ENCODE data around the gene DENND1A. TPM values are rescaled to one million over a fixed set of nuclear protein-coding genes. Genes with fewer than 3 reads are reported as not detected.
A peak's percentile ranks its signal among the peaks of the same experiment; 100 is the strongest.
"Not testable (repeated sequence)": the region's sequence is repeated elsewhere in the genome, so short reads cannot be mapped to it uniquely, and the experiment has no call there.

The DENND1A gene
- polyA plus RNA-seq, 3 donors from 2014 or later = 2.6 to 7.5 (median 3.4) TPM

DNA sequence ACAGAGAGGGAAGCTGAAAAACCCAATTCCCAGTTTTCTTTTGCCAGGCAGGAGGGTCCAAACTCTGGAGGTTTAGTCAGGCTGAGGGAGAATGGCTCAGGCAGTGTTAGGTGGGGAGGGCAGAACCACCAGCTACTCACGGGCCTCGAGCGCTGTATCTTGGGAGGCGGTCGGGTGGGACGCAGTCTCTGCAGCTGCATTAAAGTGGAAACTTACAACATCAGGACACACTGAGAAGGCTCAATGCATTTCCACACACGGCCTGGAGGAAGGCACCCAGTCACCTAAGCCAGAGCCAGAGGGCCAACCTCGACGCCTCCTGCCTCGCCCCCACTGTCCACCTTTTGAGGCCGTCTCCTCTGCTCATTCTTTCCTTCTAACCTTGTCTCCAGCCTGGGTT lies 518.3 kb downstream of the DENND1A start:
- H3K9me3 Mint-ChIP-seq = no peaks in the 10 kb centered on the region
- peaks cover 4 to 8% (median 5%) of the 10 kb centered on the region in 3 donors for H3K36me3 Mint-ChIP-seq
- peaks cover 0 to 2% (median 0%) of the 10 kb centered on the region in 3 donors for H3K27me3 Mint-ChIP-seq (ENCODE audit: low read depth in 3 of 3)
- H3K27ac Mint-ChIP-seq = no peak overlapping the region
- no peaks in the 10 kb centered on the region for H3K4me1 Mint-ChIP-seq
- no peak overlapping the region for H3K4me3 Mint-ChIP-seq
- DNase-seq = no peak

DNA sequence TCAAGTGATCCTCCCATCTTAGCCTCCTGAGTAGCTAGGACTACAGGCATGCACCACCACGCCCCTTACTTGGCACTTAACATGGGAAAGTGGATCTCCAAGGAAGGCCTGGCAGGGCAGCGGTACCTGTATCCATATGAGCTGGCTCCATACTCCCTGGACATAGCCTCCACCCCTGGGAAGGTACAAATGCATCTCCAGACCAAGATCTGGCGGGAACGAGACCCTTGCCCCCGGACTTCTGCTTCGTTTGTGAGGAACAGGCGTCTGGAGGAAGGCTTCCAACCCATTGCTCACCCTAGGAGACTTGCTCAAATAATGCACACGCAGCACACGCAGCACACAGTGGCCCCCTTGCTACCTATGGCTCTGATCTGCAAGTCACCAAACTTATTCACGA lies 518.7 kb downstream of the DENND1A start:
- H3K4me1 Mint-ChIP-seq = no peaks in the 10 kb centered on the region
- H3K9me3 Mint-ChIP-seq = no peaks in the 10 kb centered on the region
- H3K4me3 Mint-ChIP-seq = no peak overlapping the region
- H3K36me3 Mint-ChIP-seq = peaks cover 0 to 4% (median under 1%) of the 10 kb centered on the region in 3 donors
- H3K27ac Mint-ChIP-seq = no peak overlapping the region
- peaks cover 0 to 2% (median 0%) of the 10 kb centered on the region in 3 donors for H3K27me3 Mint-ChIP-seq (ENCODE audit: low read depth in 3 of 3)
- DNase-seq = no peak

DNA sequence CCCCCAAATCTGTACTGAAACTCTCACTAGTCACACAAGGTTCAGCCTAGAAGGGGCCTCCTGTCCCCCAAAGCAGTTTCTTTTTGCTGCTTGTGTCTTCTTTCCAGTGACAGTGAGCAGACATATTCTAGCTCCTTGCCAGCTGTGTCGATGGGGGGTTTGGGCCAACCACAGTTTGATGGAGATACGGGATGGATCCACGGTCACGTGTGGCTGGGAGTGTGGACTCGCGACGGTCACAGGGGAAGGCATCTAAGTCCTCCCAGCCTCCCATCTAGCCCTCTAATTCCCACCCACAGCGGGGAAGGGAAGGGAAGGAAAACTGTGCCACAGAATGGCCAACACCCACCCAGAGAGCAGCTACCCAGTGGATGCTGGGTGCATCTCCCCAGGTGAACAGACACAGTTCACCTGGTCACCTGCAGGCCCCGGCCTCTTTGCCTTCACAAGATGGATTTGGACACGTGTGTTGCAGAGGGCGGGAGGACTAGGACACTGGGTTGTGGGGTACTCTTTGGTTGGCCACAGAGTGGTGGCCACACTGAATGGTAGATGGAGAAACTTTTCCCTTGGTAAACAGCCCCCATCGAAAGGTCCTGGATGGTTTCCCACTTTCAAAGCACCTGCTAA lies 519.5 kb downstream of the DENND1A start:
- Mint-ChIP-seq H3K9me3 (no peaks in the 10 kb centered on the region), H3K27ac (no peak overlapping the region), H3K4me1 (no peaks in the 10 kb centered on the region), H3K27me3 (ENCODE audit: low read depth in 3 of 3) (peaks cover 0 to 2% (median 0%) of the 10 kb centered on the region in 3 donors), H3K36me3 (peaks cover 0 to 4% (median 0%) of the 10 kb centered on the region in 3 donors), H3K4me3 (no peak overlapping the region)
- DNase-seq = no peak

DNA sequence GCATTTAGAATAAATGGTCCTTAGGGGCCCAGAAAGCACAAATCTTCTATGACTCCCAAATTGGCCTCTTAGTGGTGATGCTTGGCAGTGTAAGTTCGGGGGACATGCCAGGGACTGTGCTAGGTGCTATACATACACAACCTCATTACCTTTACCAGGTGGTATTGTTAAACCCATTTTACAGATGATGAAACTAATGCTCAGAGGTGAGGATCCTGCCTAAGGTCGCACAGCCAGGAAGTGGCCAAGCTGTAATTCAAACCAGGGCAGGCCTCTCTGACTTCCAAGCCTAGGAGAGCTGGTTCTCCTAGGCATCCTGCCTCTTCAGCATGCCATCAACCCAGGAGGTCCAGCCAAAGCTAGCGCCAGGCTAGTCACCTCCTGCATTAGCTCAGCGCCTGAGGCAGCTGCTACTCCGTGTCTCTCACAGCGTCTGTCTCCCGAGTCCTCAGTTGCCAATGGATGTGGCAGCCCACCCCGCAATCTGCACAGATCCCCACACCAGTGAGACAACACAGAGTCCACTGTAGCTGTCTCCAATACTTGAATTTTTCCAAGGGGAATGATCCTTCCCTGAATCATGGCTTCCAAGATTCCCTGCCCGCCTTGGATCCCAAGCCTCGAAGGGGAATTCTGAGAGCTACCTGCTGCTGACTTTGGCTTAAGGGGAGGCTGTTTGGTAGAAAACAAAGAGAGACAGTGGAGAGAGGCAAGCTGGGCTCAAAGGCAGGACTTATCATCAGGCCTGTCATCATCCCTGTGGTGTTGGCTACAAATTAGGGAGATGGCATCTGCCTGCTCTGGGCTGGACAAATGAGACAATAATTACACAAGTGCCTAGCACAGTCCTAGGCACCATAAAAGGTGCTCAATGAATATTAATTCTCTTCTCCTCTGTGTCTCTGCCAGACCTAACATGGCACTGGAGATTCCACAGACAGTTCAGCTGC lies 521.3 kb downstream of the DENND1A start:
- no peak overlapping the region for H3K27ac Mint-ChIP-seq
- H3K4me3 Mint-ChIP-seq = no peak overlapping the region
- H3K27me3 Mint-ChIP-seq (ENCODE audit: low read depth in 3 of 3) = no peaks in the 10 kb centered on the region
- H3K9me3 Mint-ChIP-seq = no peaks in the 10 kb centered on the region
- no peaks in the 10 kb centered on the region for H3K36me3 Mint-ChIP-seq
- no peak for DNase-seq
- H3K4me1 Mint-ChIP-seq = no peaks in the 10 kb centered on the region

DNA sequence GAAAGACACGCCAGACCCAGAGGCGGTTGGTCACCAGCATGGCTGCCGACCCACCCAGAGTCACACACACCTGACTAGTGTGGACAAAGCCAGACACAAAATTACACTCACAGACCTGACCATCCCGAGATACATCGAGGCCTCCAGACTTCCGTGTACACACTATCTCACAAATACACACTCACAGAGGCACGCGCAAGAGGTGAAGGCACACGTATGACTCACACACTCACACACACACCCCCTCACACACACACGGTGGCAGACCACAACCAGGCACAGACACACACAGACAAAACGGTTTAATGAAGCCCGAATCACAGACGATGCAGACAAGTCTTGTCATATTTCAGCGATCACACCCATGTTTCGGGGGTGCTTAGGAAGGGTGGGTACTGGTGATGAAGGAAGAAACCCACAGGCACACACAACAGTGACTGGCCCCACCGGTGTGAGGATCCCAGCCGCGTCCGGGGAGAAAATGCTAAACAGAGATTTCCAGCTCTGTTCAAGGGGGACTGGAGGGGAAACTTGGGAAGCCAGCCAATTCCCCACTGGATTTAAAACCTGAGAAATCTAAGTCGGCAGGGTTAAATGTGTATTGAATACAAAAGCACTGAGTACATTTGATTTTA lies 522.6 kb downstream of the DENND1A start:
- Mint-ChIP-seq H3K4me3 (no peak overlapping the region), H3K27ac (no peak overlapping the region), H3K4me1 (no peaks in the 10 kb centered on the region), H3K36me3 (no peaks in the 10 kb centered on the region), H3K27me3 (ENCODE audit: low read depth in 3 of 3) (no peaks in the 10 kb centered on the region), H3K9me3 (no peaks in the 10 kb centered on the region)
- no peak for DNase-seq

DNA sequence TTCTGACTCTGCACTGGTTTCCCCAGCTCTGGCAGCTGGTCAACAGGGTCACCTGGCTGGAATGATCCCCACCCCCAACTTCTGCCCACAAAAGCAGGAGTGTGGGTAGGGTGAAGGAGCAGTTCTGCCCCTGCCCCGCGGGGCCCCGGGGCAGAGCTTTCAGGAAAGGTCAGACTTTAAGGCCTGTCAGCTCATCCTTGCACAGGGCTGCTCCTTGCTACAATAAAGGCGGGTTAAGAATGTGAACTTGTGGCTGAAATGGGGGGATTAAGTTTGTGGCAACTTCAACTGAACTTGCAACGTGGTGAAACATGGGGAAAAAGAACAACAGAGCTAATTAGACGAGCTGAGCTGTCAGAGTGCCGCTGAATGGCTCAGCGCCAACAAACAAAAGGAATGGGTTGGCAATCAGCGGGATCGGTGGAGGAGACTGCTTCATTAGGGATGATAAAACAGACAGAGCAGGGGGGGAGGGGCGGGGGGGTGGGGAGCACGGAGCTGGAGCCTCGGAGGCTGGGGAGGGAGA lies 523.2 kb downstream of the DENND1A start:
- Mint-ChIP-seq H3K27ac (no peak overlapping the region), H3K36me3 (no peaks in the 10 kb centered on the region), H3K27me3 (ENCODE audit: low read depth in 3 of 3) (no peaks in the 10 kb centered on the region), H3K9me3 (no peaks in the 10 kb centered on the region), H3K4me3 (no peak overlapping the region), H3K4me1 (no peaks in the 10 kb centered on the region)
- DNase-seq = no peak

DNA sequence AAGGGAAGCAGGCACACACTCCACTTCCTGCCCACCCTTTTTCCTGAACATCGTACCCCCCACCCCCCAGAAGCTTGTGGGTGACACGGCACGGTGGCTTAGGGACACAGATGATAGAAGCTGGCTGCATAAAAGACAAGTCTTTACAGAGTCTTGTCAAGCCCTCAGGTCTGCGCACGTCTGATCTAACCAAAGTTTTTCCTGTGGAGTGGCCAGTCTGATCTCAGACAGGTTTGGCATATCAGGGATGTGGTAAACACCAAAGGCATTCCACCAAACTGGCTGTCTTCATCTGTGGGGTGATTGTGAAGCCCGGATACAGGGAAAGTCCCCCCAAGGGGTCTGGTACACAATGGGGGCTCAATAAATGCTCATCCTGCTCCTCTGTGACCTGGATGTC lies 523.9 kb downstream of the DENND1A start:
- Mint-ChIP-seq H3K27me3 (ENCODE audit: low read depth in 3 of 3) (no peaks in the 10 kb centered on the region), H3K27ac (no peak overlapping the region)

DNA sequence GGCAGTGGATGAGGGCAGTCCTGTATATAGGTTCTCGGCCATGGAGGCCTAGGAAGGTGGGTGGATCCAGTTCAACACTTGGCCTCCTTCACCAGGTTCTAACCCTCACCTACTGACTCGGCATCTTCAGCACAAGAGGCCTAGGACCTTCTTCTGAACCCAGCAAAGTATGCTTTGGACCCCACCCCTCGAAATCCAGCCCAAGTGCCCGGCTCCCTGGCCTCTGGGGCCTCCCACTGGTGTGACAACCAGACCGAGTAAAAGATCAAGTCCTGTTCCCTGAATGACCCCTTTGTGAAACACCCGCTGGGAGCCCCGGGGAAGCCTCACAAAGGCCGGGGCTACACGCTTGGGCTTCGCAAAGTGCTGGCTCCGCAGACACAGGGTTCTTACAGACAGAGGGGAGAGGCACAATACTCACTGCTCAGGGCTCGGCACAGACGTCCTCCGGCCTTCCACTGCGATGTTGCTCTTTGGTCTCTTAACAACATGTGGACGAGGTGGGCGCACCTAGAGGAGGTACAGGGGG lies 526.9 kb downstream of the DENND1A start:
- DNase-seq = no peak
- no peaks in the 10 kb centered on the region for H3K9me3 Mint-ChIP-seq
- H3K4me1 Mint-ChIP-seq = no peaks in the 10 kb centered on the region
- H3K4me3 Mint-ChIP-seq = no peak overlapping the region
- no peaks in the 10 kb centered on the region for H3K27me3 Mint-ChIP-seq (ENCODE audit: low read depth in 3 of 3)
- H3K27ac Mint-ChIP-seq = peak overlapping the region in 1 of 6 donors; percentile 19
- H3K36me3 Mint-ChIP-seq = peaks cover 0 to 4% (median 0%) of the 10 kb centered on the region in 3 donors

More for the DNA sequence above, 523.9 kb downstream of the DENND1A start:
- Mint-ChIP-seq H3K4me3 (no peak overlapping the region), H3K36me3 (no peaks in the 10 kb centered on the region), H3K9me3 (no peaks in the 10 kb centered on the region), H3K4me1 (no peaks in the 10 kb centered on the region)
- DNase-seq = no peak

DNA sequence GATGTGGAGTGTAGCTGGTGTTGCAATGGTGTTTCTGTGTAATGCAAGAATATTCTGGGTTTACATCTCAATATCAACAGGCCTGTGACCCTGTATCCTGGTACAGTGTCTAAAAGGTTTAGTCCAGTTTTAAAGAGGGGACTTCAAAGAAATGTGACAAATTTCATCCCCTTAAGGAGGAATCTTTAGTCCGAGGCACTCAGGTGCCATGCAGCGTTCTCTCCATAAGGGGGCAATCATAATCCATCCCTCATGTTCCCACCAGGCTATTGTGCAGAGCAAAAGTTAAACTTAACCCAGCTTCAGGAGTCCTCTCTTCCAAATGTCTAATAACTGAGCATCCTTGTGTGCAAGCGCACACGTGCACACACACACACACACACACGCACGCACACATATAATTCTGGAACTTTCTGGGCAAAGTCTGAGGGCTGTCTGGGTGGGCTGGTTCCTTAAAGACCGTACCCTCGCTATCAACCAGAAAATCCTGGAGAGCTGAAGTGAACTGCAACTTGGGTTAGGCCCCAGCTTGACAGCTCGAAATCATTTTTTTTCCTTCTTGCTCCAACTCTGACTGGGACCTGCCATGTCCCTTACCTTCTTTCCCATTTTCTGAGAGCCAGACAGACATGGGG lies 527.9 kb downstream of the DENND1A start:
- Mint-ChIP-seq H3K27ac (no peak overlapping the region), H3K27me3 (ENCODE audit: low read depth in 3 of 3) (peaks cover 0 to under 1% (median 0%) of the 10 kb centered on the region in 3 donors), H3K4me3 (no peak overlapping the region), H3K9me3 (no peaks in the 10 kb centered on the region), H3K4me1 (no peaks in the 10 kb centered on the region), H3K36me3 (peaks cover 0 to 4% (median 0%) of the 10 kb centered on the region in 3 donors)
- DNase-seq = no peak

DNA sequence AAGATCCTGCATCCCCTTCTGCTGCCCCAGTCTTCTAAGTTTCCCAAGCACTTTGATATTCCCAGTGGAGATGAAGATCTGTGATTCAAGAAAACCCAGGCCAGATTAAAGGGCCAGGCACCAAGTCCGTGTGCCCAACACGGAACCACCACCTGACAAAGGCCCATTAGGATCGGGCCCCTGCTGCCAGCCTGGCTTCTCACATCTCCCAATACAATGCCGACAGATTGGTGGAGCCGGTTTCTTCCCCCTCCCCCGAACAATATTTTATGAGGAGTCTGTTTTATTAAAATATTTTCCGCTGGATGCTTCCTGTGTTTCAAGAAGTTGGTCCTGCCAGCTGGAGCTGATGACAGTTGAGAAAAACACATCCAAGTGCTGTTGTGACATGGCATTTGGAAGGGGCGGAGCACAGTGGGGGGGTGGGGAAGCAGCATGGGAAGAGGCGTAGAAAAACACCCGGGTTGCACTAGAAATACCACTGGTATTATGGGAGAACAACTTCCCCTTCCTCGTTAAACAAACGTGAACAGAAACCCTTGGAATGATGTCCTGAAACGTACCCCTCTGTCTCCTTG lies 528.9 kb downstream of the DENND1A start:
- Mint-ChIP-seq H3K9me3 (no peaks in the 10 kb centered on the region), H3K27me3 (ENCODE audit: low read depth in 3 of 3) (peaks cover 0 to 1% (median 1%) of the 10 kb centered on the region in 3 donors), H3K36me3 (peaks cover 0 to 4% (median 0%) of the 10 kb centered on the region in 3 donors), H3K4me3 (no peak overlapping the region), H3K4me1 (no peaks in the 10 kb centered on the region), H3K27ac (no peak overlapping the region)
- no peak for DNase-seq

DNA sequence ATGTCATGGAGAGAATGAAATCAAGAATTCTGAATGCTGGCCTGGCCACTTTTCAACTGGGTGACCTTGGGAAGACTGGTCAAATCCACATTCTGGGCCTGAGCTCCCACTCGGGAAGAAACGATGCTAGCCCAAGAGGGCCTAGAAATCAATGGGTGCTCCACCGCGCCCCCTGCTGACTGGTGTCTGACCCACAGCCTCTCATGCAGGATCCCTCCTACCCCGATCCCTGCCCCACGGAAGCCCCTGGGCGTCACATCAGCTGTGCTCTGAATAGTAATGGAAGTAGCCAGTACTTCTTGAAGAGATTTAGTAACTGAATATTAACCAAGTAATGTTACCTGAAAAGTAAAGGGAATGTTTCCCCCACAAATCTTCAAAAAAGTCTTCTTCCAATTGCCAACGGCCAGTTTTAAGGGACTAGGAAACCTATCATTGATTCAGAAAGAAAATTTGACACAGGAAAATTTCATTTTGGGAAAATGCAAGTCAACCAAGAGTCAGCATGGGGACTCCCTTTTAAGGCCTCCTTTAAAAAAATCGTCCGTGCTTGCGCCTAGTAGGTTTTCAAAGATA lies 530.0 kb downstream of the DENND1A start:
- no peak overlapping the region for H3K4me3 Mint-ChIP-seq
- H3K9me3 Mint-ChIP-seq = no peaks in the 10 kb centered on the region
- peaks cover under 1 to 2% (median 1%) of the 10 kb centered on the region in 3 donors for H3K27me3 Mint-ChIP-seq (ENCODE audit: low read depth in 3 of 3)
- H3K27ac Mint-ChIP-seq = no peak overlapping the region
- peaks cover 0 to 4% (median 0%) of the 10 kb centered on the region in 3 donors for H3K36me3 Mint-ChIP-seq
- no peaks in the 10 kb centered on the region for H3K4me1 Mint-ChIP-seq
- no peak for DNase-seq

DNA sequence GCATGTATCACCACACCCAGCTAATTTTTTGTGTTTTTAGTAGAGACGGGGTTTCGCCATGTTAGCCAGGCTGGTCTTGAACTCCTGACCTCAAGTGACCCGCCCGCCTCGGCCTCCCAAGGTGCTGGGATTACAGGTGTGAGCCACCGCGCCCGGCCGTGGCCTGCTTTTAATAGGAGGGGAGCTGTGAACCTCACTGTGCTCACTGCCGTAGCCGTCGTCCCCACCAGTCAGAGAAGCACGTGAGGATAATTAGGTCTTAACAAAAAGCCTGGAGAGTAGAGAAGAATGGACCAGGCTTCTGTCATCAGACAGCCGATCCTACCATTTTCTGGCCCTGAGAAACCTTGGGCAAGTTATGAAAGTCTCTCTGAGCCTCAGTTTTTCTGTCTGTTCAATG lies 531.0 kb downstream of the DENND1A start:
- H3K36me3 Mint-ChIP-seq; H3K4me3 Mint-ChIP-seq; H3K27me3 Mint-ChIP-seq (ENCODE audit: low read depth in 3 of 3); H3K9me3 Mint-ChIP-seq; DNase-seq; H3K4me1 Mint-ChIP-seq; H3K27ac Mint-ChIP-seq: not testable (repeated sequence)

DNA sequence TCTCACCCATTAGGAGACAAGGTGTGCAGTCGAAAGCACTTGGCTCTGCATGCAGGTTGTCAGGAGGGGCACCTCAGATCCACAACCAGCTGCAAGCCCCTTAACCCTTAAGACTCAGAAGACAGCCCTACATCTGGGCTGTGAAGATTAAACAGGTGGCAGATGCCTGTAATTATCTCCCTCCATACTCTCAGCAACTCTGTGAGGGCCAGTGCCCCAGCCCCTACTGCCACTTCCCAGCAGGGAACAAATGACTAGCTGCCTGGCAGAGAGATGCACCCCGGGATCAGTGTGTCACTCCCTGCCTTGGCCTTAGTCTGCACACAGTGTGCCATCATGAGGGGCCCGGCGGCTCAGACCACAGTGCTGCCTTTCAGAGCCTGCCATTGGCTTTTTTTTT lies 532.0 kb downstream of the DENND1A start:
- Mint-ChIP-seq H3K27me3 (ENCODE audit: low read depth in 3 of 3) (peaks cover 2% of the 10 kb centered on the region in 3 donors), H3K9me3 (no peaks in the 10 kb centered on the region), H3K36me3 (peaks cover 0 to 4% (median 0%) of the 10 kb centered on the region in 3 donors), H3K27ac (no peak overlapping the region), H3K4me3 (no peak overlapping the region), H3K4me1 (no peaks in the 10 kb centered on the region)
- DNase-seq = no peak

Measured in immature natural killer cell (primary cell).